CD4-positive, alpha-beta T cell treated with Interferon alpha-2 for 1 hour (primary cell): ENCODE results near the gene PTPN18.
A peak's percentile ranks its signal among the peaks of the same experiment; 100 is the strongest.
"Not testable (repeated sequence)": the region's sequence is repeated elsewhere in the genome, so short reads cannot be mapped to it uniquely, and the experiment has no call there.

Experiments
- DNase-seq, 2 donors: peaks; one replicate each; pipeline ENCODE4 v3.0.0-alpha.2; 2020 to 2022

Gene PTPN18, protein sequence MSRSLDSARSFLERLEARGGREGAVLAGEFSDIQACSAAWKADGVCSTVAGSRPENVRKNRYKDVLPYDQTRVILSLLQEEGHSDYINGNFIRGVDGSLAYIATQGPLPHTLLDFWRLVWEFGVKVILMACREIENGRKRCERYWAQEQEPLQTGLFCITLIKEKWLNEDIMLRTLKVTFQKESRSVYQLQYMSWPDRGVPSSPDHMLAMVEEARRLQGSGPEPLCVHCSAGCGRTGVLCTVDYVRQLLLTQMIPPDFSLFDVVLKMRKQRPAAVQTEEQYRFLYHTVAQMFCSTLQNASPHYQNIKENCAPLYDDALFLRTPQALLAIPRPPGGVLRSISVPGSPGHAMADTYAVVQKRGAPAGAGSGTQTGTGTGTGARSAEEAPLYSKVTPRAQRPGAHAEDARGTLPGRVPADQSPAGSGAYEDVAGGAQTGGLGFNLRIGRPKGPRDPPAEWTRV

DNA sequence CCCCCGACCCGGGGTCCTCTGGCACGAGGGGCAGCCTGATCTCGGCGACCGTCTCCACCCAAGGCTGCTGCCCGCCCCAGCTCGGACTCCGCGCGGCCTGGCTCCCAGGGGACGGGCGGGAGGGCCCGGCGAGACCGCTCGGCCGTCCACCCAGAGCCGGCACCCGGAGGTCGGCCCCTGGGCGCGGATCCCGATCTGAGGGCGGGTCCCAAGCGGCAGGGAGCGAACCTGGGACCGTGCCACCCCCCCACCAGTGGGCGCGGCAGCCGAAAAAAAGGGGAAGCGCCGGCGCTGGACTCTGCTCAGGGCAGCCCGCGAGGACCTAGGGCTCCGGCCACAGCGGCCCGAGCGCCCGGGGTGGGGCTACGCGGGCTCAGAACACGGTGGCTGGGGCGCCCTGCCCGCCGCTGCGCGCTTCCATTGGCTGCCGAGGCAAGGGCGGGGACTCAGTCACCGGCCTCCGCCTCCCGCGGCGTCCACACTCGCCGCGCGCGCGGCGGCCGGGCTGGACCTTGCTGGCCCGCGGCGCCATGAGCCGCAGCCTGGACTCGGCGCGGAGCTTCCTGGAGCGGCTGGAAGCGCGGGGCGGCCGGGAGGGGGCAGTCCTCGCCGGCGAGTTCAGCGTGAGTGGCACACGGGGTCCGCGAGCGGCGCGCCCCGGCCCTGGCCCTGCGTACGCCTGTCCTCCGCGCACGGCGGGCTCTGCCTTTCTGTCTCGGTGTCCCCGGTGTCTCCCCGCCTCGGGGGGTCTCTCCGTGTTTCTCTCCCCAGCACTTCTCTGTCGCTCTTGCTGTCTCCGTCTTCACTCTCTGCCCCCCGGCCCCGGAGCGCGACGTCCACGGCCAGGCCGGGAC lies at the start of gene PTPN18:
TSS of gene PTPN18 (plus strand) at position 479 of the 854 bp plus-strand sequence. CDS start at position 531, 52 bp downstream.
- DNase-seq = peak; percentile 64 to 69

DNA sequence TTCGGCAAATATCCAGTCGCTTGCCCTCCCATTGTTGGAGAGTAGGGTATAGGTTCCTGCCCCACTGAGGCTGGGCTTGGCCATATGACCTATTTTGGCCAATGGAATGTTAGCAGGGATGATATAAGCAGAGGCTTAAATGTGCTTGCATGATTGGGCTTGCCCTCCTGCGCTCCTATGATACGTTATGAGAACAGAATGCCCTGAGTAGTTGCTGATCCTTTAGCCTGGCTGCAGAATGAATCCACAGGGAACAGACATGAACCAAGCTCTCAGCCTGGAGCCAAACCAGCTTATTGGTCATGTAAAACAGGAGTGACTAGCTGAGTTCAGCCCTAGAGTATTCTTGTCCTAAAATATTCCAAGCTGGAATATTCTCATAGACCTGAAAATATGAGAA lies 48.0 kb upstream of the PTPN18 start:
- DNase-seq = no peak

DNA sequence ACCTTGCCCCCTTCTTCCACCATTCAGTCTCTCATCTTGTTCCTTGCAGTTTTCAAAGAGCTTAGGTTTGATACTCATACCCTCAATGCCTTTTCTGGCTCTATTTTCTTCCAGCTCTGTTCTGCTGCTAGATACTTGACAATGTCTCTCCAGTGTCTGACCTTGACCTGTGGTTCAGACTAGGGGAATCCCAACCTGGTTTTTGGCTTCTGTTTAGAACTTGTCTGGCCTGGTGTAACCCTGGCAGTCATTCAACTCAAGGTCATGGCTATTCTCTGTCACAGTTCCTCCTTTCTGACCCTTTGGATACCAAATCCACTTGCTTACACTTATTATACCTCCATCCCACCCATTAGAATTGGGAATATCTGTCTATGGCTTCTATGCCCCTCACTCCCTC lies 45.0 kb upstream of the PTPN18 start:
- no peak for DNase-seq

DNA sequence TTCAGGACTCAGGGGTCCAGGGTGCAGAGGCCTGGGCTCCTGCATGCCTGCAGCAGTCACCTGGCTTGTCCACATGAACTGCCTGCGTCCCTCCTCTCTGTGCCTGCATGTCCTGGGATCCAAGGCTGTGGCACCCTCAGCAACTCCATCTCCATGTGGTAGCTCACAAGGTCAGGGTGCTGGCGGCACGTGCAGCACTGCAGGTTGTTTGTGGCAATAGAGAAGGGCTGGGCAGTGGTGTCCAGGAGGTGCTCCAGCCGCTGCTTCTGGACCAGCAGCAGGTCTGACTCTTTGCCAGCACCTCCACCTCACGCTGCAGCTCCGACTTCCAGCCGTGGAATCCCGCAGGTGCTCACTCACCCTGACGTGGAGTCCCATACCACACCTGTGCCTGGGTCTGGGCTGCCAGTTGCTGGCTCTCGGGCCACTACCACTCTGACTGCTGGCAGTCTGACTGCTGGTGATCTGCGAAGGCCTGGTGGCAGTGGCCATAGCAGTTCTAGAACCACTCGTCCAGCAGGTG lies 42.0 kb upstream of the PTPN18 start:
- no peak for DNase-seq

DNA sequence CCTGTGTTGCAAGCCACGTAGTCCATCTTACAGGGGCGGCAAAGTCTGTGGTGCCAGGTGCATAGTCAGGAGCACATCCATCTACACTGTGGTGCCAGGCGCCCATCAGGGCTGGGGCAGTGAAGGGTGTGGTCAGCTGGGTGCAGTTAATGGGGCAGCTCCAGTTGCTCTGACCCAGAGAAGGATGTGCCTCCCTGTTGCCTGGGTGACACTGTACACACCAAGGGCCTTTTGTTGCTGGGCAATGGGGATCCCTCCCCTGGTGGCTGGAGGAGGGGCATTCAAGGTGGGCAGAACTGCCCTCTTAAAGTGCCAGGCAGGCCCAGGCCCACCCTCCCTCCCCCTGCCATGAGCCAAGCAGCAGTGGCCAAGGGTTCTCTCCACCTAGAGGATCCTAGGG lies 41.5 kb upstream of the PTPN18 start:
- DNase-seq = no peak

DNA sequence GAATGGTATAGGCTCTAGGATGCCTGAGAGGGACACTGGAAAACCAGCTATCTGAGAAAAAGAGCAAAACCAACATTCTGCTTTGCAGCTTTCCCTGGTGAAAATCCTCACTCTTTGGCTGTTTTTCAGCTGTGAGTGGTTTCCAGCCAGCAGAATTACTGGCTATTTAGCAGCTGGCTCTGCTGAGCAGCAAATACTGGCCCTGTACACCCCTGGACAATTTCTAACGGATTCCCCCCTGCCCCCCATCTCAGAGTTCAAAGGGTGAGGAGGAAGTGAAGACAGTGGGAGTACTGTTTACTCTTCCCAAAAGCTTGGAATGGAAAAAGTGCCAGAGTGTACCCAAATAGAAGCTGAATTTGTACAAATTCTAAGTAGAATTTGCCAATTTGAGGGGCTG lies 39.3 kb upstream of the PTPN18 start:
- DNase-seq = no peak

DNA sequence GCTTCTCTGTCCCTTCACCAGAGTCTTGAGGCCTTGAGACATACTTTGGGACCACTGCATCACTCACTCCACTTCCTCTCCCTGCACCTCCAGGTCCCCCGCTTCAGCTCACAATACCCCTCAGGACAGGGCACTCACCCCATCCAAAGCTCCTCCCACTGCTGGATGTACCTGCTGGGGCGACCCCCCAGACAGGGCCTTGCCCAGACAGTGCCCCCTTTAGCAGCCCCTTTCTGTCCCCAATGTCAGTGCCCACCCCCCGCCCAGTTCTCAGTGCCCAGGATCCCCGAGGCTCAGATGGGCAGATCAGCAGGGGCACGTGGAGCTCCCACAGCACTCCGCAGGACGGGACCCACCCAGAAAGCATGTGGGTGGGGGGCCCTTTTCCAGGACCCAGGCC lies 37.0 kb upstream of the PTPN18 start:
- DNase-seq = no peak

DNA sequence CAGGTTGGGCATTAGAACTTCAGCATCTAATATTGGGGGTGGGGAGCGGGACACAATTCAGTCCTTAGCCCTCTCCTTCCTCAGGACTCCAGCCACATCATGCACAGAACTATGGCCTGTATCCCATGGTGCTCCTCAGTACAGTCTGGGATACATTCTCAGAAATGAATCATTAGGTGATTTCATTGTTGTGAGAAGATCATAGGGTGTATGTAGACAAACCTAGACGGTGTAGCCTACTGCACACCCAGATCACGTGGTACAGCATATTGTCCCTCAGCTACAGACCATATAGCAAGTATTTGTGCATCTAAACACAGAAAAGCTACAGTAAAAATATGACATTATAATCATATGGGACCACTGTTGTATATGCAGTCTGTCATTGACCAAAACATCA lies 36.3 kb upstream of the PTPN18 start:
- DNase-seq = no peak

DNA sequence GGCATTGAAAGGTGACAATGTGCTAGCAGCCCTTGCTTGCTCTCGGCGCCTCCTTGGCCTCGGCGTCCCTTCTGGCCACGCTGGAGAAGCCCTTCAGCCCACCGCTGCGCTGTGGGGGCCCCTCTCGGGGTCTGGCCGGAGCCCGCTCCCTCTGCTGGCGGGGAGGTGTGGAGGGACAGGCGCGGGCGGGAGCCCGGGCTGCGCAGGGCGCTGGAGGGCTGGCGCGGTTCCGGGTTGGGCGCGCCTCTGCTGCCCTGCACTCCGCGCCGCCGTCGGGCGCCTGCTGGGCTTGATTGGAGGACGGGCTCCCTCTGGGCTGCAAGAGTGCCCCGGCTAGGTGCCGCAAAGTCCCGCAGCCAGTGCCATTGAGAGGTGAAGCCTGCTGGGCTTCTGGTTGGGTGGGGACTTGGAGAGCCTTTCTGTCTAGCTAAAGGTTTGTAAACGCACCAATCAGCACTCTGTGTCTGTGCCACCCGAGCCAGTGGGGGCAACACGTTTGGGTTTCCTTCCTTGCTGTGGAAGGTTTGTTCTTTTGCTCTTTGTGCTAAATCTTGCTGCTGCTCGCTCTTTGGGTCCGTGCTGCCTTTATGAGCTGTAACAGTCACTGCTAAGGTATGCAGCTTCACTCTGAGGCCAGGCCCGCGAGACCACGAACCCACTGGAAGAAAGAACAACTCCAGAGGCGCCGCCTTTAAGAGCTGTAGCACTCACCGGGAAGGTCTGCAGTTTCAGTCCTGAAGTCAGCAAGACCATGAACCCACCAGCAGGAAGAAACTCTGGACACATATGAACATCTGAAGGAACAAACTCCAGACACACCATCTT lies 27.9 kb upstream of the PTPN18 start:
- DNase-seq = no peak

DNA sequence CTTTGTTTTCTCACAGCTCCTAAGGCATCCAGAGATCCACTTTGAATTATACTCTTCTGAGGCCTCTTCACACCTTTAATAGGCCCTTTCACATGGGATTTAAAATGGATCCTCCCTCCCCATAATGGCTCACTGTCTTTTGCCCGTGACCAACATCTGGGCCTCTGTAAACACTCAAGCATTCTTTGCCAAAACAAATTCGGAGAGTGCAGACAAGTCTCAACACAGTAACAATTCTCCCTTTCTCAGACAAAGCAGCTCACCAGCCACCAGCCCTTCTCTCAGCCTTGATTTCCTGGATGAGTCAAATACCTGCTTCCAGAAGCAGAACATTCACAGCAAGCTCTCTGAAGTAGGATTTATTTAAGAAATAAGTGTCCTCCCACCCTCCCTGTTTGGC lies 27.1 kb upstream of the PTPN18 start:
- DNase-seq = no peak

DNA sequence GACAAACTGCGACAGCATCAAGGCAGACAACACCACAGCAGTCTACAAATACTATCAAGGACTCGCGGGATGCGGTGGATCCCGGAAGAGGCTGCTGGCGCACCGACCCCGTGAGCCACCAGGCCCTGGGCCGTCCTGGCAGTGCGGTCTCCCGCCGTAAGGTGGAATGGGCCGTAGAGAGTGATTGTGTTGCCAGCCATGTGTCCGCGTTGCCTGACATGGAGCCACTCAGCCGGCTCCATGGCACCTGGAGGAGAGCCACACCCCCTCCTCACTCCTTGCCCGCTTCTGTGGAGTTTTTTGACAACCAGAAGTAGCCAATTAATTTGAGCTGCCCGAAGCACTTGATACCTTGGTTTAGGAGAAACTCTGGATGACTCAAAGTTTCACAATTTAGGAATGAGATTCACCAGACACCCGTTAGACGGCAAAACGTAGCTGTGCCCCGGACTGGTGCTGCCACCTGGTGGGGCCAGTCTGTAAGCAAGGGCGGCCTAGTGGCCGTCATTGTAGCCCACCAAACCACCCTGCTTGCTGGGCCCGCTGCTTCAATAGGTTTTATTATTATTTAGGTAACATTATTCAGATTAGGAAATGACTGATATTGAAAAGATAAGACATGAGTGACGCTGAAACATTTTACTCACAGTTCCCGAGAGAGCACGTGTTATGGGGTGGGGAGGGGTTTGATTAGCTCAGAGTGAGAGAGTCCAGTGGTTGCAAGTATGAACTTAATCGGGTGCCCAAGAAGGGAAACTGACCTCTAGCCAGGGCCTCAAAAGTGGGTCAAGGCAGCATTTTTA lies 23.4 kb upstream of the PTPN18 start:
- DNase-seq = peak; percentile 61 to 71

DNA sequence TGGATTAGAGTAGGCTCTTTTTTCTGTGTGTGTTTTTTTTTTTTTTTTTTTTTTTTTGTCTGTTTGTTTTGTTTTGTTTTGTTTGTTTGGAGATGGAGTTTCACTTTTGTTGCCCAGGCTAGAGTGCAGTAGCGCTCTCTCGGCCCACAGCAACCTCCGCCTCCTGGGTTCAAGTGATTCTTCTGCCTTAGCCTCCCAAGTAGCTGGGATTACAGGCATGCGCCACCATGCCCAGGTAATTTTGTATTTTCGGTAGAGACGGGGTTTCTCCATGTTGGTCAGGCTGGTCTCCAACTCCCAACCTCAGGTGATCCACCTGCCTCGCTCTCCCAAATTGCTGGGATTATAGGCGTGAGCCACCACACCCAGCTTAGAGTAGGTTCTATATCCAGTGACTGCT lies 22.6 kb upstream of the PTPN18 start:
- not testable (repeated sequence) for DNase-seq

DNA sequence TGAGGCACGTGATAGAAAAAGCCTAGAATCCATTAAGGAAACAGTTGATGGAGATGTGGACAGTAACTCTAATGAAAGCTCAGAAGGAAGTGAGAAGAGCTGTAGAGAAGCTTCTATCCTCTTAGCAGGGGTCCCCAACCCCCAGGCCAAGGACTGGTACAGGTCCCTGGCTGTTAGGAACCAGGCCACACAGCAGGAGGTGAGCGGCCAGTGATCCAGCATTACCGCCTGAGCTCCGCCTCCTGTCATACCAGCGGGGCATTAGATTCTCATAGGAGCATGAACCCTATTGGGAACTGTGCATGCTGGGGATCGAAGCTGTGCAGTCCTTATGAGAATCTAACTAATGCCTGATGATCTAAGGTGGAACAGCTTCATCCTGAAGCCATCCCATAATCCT lies 21.8 kb upstream of the PTPN18 start:
- no peak for DNase-seq

DNA sequence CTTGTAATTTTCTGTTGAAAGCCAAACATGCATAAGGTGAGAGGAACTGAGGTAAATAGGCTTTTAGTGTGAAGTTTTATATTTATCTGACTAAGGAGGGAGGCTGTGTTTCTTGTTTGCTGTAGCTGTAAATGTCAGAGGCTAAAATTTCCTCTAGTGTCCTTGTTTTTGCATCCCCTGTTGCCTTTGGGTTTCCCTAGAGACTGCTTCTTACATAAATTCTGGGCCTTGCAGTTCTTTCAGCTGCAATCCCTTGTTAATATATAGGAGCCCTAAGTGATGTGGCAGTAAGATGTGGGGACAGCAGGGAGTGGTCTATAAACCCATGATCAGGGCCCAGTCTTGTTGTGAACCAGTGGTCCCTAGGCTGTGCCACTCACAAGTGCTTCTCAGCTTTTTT lies 20.6 kb upstream of the PTPN18 start:
- no peak for DNase-seq

DNA sequence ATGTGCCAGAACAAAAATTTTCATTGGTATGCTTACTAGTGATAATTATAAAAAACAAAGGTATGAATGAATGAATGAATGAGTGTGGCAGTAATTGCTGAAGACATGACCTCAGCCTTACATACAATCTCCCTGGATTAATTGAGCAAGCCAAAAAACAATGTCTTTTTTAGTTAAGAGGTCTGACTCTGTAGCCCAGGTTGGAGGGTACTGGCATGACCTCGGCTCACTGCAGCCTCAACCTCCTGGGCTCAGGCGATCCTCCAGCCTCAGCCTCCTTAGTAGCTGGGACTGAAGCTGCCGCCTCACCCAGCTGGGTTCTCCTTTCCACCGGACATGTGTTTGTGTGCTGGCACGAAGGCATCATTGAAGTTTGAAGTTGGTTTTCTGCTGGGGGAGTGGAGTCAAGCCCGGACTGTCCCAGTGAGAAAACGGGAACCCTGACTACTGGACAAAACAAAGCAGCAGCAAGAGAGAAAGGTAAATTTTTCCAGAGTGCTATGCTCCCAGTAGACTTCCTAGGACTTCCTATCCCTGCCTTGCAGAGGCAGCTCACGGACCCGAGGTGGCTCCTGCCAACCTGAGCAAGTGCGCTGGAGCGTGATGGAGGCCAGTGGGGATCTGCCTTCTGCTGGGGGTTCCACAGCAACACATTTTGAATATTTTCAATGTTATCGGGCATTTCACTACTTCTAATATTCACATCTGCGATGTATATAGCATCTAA lies 19.5 kb upstream of the PTPN18 start:
- no peak for DNase-seq

DNA sequence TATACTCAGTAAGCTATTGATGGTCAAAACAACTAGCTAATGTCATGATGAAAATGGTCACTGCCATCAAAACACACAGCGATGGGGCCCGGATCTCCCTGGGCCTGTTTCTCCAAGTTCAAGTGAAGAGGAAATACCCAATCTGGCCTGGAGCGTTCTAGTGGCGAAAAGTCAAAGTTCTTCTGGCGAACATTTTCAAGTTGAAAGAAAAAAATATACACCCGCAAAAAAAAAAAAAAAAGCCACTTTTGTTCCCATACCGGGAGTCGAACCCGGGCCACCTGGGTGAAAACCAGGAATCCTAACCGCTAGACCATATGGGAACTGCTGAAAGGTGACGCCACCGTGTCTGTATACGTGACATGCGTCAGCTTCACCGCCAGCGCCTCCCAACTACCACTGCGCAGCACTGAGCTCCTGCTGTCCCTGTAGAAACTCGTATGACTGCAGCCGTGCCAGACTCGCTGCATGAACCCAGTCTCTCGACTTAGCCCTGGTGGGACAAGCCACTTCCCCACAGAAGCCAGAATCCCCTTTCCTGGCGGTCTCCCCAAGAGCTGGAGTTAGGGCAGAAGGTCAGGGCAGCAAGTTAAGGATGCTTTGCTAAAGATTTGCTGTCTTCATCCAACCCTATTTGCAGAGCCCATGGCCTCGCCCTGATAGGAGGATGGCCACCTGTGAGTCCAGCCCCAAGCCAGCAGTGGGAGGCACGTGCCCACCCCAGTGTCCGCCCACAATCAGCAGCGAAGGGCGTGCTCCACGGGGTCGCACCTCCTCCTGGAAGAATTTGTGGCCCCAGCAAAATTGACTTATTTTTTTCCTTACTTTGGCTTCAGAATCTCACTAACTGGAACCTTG lies 18.8 kb upstream of the PTPN18 start:
- DNase-seq = peak; percentile 56 to 57

DNA sequence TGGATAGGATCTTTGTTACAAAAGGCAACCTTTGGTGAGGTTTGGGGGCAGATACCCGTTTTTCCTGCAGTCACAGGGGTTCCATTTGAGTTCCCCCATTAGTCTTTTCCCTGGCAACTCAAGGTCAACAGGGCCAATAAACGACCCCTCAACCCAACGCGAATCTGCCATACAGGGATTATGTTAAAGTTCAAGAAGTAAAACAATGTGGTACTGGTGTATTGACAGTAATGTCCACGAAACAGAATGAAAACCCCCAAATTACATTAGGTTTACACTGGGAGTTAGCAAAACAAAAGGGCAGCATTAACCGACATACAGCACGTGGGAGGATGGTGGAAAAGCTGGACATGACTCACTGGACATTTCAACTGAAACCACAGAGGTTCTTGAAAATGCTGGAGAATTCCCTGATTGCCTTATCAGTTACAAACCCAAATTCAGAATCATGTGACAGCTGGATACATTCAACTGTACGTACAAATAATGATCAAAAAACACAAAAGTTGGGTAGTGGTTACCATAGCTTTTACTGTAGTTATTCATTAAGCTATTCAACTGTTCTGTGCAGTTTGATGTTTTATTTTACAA lies 18.0 kb upstream of the PTPN18 start:
- no peak for DNase-seq

DNA sequence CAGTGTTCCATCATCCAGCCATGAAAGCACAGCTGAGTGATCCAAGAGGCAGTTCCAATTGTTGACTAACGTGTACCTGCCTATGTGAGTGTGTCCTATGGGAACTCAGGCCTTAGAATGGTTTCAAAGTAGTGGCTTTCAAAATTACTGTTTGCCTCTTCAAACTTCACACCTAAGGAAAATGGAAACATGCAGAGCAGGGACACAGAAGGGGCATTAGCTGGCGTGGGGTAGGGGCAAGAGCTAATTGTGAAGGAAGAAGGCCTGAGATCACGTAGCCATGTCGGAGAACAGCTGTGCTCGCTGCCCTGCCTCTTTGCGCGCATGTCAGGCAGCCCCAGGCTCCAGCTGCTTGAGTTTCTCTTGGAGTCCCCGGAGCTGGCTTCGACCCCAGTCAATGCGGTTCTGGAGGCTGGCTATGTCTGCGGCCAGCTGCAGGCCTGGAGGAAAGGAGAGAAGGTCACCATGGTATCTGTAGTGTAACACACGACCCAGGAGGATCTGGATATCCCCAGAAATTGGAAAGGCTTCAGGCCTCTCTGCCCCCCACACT lies 17.0 kb upstream of the PTPN18 start:
- DNase-seq = no peak
